ENCODE data around the gene DIP2C.
A peak's percentile ranks its signal among the peaks of the same experiment; 100 is the strongest.
"Not testable (repeated sequence)": the region's sequence is repeated elsewhere in the genome, so short reads cannot be mapped to it uniquely, and the experiment has no call there.

Gene DIP2C

DNA sequence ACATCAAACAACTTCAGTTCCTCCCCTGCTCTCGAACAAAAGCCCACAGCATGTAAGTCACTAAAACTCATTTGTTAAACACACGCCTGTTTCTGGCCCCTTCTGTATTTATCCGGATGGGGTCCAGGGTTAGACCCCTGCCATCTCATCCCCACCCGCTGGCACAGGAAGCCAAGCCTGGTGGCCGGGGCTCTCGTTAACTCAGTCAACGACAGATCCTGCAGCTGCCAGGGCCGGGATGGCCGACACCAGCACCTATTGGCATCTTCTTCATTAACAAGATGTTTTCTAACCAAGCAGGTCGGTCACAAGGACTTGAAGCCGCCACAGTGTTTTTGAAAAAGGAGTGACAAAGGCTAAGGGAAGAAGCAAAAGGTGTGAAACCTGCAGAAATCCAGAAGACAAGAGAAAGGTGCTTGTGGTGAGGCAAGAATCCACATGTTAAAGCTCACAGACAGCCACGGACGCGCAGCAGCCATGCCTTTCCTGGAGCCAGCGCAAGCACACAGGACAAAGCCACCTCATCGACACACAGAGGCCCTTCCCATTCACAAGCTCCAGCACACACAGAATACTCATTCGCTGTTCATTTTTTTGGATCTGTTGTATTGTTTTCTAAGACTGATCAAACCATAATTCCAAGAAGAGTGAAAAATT, 202.7 kb downstream of the DIP2C start:
- H3K4me3 ChIP-seq (ENCODE audit: low read length): no peak overlapping the region
- no peak for DNase-seq (ENCODE audit: low read depth, low spot score)

DNA sequence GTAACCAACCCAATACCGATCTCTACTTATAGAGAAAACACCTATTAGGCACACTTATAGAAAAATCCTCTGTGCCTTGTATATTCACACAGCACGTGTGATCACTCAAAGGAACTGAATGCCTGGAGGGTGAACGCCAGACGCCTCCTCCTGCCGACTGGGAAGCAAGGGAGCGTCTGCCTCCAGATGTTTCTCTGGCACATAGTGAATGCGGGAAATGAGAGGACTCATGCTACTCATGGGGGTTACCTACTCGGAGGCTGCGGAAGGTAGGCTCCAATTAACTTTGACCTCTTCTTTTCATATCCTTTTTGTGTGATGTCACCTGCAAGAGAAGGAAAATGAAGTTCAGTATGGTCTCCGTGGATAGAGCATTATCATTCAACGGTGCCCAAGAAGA, 203.3 kb downstream of the DIP2C start:
- no peak for DNase-seq (ENCODE audit: low read depth, low spot score)

DNA sequence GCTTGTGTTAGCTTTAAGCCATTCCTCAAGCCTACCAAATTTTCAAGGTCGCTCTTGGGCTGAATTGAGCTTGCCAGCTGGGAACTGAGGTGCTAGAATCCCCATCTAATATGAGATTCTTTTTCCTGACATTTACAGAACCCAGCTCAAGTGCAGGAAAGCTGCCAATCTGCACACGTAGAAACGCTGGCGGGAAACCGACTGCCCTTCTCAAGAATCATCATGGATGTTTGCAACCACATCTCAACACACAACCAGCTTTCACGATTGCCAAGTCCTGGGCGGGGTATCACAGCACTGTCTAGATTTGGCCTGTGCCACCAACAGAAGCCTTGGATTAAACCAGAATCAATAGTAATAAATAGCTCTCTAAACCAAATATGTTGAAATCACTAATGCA, 203.7 kb downstream of the DIP2C start:
- H3K4me3 ChIP-seq (ENCODE audit: low read length): no peak overlapping the region
- no peak for DNase-seq (ENCODE audit: low read depth, low spot score)

More for the DNA sequence above, 203.3 kb downstream of the DIP2C start:
- H3K4me3 ChIP-seq (ENCODE audit: low read length): no peak overlapping the region

DNA sequence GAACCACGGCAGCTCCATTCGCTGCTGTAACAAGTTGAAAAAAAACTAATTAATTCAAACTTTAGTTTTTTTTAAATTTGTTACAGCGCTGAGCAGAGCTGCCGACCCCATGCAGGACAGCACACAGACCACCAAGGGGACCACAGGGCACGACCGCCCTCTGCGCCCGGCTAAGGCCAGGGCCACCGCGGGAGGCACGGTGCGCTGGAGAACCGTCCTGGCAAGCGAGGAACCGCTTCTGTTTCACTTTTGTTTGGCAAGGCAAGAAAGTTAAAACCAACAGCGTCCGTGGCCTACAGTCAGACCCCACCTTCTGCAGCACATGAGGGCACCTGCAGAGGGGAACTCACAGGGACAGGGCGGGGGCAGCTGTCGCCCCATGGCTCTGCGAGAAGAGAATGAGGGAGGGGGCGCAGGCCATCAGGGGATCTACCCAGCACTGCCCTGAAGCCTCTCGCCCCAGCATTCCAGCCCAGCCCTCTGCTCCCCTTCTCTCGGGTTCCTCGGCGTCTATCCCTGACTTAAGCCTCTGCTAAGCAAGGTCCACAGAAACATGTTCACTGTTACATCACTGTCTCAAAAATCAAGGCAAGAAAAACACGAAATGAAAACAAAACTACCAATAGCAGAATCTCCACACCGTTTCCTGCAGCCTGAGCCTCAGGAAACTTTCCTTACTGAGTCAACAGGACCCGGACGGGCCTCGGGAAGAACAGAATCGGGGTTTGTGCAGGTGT, 204.4 kb downstream of the DIP2C start:
- no peak for DNase-seq (ENCODE audit: low read depth, low spot score)
- peak overlapping the region; percentile 28 for H3K4me3 ChIP-seq (ENCODE audit: low read length)

DNA sequence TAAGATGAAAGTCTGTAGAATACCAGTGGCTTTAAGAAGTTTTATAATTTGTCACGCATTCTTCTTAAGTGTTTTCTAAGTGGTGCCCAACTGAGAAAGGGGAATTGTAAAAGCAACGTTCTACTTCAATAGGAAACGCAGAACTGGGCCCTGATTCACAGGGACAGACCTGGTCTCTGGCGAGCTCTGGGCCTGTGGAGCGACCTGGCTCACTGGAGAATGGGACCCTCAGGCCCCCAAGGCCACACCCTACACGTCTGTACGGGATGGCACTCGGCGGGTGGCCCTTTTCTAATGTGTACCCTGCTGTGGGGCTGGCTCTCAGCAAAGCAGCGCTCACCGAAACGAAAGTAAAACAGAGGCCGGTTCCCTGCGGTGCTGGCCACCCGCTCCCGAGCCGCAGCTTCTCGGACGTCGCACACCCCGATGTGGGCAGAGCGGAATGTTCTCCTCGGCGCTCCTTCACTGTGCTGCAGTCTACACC, 205.0 kb downstream of the DIP2C start:
- DNase-seq (ENCODE audit: low read depth, low spot score): no peak
- peak overlapping the region; percentile 28 for H3K4me3 ChIP-seq (ENCODE audit: low read length)

DNA sequence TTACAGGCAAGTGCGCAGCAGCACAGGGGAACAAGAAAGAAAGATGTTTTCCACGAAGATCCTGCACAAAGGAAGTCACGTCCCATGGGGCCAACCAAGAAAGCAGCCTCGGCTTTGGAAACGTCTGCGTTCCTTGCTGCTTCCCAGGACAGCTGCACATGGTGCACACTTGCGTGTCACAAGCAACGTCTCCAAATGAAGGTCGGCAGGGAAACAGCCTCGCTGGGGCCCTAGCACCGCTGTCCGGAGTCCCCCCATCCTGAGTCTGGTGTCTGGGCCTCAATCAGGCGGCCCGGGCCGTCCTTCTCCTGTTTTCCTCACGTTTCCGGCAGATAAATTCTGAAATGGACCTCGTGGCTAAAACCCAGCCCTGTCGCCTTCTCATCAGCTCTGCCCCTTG, 206.2 kb downstream of the DIP2C start:
- no peak for DNase-seq (ENCODE audit: low read depth, low spot score)
- no peak overlapping the region for H3K4me3 ChIP-seq (ENCODE audit: low read length)

DNA sequence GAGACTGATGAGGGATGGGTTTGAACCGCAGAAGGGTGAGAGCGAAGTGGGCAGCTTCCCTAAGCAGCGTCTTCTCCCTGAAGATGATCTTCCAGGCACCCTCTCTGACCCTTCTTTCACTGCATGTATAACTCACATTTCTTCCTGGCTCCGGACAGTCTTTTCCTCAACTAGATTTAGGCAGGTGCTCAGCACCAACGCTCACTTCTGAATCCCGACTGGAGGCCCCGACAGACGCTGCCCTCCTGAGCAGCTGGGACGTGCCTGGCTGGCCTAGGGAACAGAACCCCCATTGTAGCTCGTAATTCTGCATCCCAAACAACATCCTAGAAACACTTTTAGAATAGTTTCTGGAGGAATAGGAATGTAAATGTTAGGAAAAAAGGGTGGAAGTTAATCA, 206.6 kb downstream of the DIP2C start:
- H3K4me3 ChIP-seq (ENCODE audit: low read length): no peak overlapping the region
- DNase-seq (ENCODE audit: low read depth, low spot score): no peak

DNA sequence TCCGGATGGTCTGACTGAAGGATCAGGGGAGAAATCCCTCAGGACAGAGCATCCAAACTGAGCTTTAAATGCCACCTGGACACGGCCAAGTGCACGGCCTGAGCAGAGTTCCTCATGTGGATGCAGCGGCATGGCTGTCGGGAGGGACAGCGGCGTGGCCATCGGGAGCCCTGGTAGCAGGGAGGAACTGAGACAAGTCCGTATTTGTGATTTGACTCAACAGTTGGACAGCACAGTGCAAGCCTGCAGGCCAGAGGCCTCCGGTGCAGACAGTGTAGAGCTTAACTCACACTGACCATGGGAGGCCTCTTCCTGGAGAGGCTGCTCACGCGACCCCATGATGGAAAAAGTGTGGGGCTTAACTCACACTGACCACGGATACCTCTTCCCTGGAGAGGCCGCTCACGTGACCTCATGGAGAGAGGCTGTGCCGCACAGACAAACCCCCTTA, 207.4 kb downstream of the DIP2C start:
- no peak overlapping the region for H3K4me3 ChIP-seq (ENCODE audit: low read length)
- DNase-seq (ENCODE audit: low read depth, low spot score): no peak

DNA sequence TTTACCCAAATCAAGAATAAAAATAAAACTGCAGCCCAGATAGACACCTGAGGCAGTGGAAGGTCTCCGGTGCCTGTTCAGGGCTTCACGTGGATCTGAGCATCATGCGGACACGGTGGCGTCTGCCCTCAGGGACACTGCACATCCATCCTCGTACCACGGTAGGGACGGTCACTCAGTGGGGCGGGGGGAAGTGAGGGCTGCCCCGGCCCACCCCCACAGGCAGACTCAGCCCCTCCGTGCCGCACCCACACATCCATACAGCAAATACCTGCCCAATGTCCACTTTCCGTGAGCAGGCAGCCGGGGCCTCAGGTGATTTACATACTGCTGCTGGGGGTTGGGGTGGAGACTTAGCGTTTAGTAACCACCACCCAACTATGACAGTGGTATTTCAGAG, 207.8 kb downstream of the DIP2C start:
- H3K4me3 ChIP-seq (ENCODE audit: low read length): no peak overlapping the region
- DNase-seq (ENCODE audit: low read depth, low spot score): no peak

DNA sequence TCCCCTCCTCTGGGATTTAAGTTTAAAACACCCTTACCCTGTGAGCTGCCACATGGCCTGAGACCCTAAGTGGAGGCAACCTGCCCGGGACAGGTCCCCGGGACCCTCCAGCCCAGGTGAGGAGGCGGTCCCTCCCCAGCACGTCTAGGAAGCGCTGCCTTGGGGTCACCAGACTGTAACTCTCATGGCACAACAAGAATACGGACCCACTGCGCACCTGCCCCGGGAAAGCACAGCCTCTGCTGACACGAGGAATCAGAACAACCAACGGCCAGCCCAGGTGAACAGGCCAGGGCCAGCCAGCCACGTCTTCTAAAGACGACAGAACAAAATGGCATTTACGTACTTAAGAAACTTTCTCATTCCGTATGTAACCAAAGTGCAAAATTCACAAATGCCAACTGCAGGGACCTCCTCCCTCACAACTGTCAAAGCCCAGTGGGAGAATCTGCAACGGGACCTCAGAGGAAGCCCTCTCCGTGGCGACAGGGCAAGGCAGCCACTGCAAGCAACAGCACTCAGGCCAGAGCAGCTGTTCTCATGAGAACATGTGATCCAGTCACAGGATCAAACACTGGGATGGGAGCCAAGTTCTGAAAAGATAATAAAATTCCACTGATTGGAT, 208.4 kb downstream of the DIP2C start:
- no peak for DNase-seq (ENCODE audit: low read depth, low spot score)
- H3K4me3 ChIP-seq (ENCODE audit: low read length): no peak overlapping the region

DNA sequence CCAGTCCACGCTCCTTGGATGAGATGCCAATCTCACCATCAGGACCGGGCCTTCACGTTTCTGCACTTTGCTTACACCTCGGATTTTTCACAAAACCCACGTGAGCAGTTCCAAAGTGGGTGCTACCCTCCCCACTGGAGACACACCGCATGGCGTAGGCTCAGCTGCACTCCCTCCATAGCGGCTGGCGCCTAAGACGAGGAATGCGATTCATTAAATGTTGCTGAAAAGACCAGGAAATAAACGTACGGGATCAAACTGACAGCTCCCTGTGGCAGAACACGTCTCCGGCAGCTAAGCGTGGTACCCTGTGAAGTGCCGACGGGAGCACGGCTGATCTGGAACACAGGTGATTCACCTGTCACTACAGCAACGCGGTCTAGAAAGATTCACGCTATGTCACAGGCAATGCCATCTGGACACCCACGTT, 209.0 kb downstream of the DIP2C start:
- DNase-seq (ENCODE audit: low read depth, low spot score): no peak
- no peak overlapping the region for H3K4me3 ChIP-seq (ENCODE audit: low read length)

DNA sequence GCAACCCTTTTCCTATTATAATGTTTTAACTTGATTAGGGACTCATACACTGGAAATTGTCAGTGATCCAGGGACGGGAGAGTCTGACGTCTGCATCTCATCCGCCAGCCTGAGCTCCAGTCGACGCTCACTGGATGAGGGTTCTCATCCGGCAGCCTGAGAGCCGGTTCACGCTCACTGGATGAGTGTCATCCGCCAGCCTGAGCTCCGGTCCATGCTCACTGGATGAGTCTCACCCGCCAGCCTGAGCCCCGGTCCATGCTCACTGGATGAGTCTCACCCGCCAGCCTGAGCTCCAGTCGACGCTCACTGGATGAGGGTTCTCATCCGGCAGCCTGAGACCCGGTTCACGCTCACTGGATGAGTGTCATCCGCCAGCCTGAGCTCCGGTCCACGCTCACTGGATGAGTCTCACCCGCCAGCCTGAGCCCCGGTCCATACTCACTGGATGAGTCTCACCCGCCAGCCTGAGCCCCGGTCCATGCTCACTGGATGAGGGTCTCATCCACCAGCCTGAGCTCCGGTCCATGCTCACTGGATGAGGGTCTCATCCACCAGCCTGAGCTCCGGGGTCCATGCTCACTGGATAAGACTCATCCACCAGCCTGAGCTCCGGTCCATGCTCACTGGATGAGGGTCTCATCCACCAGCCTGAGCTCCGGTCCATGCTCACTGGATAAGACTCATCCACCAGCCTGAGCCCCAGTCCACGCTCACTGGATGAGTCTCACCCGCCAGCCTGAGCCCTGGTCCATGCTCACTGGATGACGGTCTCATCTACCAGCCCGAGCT, 209.6 kb downstream of the DIP2C start:
- not testable (repeated sequence) for DNase-seq (ENCODE audit: low read depth, low spot score); H3K4me3 ChIP-seq (ENCODE audit: low read length)

DNA sequence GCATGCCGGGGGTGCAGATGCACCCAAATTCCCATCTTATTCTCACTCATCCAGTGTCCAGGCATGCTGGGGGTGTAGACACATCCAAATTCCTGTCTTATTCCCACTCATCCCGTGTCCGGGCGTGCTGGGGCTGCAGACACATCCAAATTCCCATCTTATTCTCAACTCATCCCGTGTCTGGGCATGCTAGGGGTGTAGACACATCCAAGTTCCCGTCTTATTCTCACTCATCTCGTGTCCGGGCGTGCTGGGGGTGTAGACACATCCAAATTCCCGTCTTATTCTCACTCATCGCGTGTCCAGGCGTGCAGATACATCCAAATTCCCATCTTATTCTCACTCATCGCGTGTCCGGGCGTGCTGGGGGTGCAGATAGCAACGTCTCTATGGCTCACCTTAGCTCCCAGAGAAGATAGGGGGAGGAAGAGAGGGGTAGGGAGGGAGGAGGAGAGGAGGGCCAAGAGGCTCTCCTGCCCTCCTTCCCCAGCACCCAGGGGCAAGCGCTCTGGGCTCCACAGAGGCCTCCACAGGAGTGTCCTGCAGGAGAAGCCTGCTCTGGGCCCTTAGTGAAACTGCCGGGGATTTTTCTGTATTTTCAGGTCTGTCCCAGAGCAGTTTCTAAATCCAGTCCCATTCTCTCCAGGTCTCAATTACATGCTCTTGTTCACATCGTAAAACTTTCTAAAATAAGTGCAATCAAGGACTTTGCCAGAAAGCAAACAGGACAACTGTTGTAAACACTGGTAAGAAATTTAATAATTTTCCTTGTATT, 210.8 kb downstream of the DIP2C start:
- no peak for DNase-seq (ENCODE audit: low read depth, low spot score)
- no peak overlapping the region for H3K4me3 ChIP-seq (ENCODE audit: low read length)

DNA sequence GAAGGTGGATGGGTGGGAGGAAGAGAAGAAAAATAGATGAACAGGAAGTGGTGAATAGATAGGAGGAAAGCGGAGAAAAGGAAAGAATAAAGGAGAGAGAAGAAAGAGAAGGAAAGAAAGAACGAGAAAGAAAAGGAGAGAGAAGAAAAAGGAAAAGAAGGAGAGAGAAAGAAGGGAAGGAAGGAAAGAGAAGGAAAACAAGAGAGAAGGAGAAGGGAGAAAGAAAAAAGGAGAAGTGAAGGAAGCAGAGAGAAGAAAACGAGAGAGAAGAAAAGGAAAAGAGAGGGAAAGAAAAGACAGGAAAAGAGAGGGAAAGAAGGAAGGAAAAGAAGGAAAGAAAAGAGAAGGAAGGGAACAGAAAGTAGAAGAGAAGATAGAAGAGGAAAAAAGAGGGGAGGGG, 211.8 kb downstream of the DIP2C start:
- no peak overlapping the region for H3K4me3 ChIP-seq (ENCODE audit: low read length)
- DNase-seq (ENCODE audit: low read depth, low spot score): no peak

DNA sequence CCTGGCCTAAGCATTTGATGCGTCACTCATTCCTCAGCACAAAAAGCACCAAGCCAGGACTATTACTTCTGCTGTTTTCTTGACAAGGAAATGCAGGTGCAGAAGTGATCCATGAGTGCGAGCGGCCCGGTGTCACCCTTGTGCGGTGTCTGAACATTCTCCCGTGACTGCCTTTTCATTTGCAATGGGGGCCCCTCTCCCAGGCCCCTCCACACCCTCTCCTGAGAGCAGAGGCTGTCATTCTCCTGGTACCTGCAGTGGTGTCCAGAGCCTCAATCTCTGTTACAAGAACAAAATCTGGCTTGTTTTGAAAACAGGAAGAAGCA, 213.1 kb downstream of the DIP2C start:
- no peak overlapping the region for H3K4me3 ChIP-seq (ENCODE audit: low read length)
- DNase-seq (ENCODE audit: low read depth, low spot score): no peak

DNA sequence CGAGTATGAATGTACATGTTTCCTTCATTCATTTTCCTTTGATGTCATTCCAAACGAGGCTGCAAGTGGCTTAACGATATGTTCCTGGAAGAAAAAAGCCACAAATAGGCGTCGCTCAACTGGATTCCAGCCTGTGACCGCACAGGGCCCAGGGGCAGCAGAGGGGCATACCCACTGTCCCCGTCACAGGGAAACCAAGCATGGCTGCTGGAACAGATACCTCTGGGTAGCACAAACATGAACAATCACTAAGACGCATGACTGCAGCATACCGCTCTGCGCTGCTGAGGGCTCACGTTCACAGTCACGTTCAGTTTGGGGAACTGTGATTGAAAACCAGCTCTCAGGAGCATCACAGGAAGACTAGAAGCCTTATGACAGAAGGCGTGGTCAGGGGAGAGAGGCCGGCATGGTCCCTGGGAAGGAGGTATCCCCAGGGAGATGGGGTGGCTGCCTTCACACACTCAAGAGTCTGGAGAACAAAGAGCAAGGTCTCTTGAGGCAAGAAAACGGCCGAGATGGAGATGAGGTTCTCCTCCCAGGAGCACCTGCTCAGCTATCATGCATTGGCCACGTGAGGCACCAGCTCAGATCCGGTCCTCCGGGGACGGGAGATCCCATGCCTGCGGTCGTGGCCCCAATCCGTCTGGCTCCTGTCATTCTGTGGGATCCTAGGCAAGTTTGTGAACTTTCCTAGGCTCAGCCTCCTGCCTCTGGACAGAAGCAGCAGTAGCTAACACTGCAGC, 213.6 kb downstream of the DIP2C start:
- no peak for DNase-seq (ENCODE audit: low read depth, low spot score)
- H3K4me3 ChIP-seq (ENCODE audit: low read length): no peak overlapping the region

DNA sequence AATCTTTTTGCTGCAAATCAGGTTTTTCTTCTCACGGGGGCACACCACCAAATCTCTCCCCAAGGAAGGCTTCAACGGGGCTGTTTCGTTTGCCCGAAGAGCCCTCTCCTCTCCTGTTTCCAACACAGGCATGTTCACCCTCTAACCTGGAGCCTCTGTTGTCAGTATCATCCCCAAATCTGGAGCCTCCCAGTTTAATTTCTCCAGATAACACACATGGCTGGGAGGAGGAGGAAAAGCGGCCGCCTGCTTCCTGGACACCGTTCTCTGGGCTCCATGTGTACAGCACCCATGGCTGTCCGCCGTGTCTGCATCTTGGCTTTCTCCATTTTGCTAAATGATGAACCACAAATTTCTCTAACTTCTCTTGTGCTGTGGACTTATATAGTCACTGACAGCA, 214.5 kb downstream of the DIP2C start:
- H3K4me3 ChIP-seq (ENCODE audit: low read length): no peak overlapping the region
- no peak for DNase-seq (ENCODE audit: low read depth, low spot score)

DNA sequence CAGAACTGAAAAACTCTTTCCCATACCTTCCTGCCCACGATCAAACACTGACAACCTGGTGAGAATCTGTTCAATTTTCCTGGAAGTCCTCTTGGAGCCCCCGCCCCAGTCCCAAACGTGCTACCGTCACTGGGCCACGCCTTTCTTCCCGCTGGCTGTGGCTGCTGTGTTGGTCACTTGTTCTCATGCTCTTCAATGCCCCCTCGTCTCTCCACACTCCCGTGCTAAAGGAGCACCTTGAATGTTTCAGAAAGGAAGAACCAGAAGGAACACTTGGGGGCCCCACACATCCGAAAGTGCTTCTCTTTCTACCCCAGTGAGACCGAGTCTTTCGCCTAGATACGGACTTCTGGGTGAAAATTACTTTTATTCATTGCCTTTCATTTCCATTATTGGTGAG, 215.1 kb downstream of the DIP2C start:
- no peak for DNase-seq (ENCODE audit: low read depth, low spot score)
- H3K4me3 ChIP-seq (ENCODE audit: low read length): no peak overlapping the region

Measured in Jurkat, Clone E6-1 (cell line).